AG10803 (cell line): Measurements from ENCODE around the gene GPBP1.
A peak's percentile ranks its signal among the peaks of the same experiment; 100 is the strongest.

Source experiments
- DNase-seq: peaks from one replicate; pipeline ENCODE4 v3.0.0; 2010; ENCODE audit warnings: low read depth
- H3K4me3 ChIP-seq: 2 replicates; pipeline ENCODE4 v1.5.1; 2011; ENCODE audit warnings: mild to moderate bottlenecking, low read length, control low read depth
- CTCF ChIP-seq: conservative IDR thresholded peaks from 2 replicates; pipeline ENCODE4 v1.5.1; 2011; ENCODE audit warnings: mild to moderate bottlenecking, low read length, control low read depth, inconsistent platforms

Gene GPBP1

GRCh38 chr5:57202811-57203210 is 29.0 kb downstream of the GPBP1 start:
- no peak for TF ChIP-seq CTCF
- H3K4me3 ChIP-seq: no peak overlapping the region
- DNase-seq: no peak

- no peak overlapping the region for H3K4me3 ChIP-seq
- no peak for TF ChIP-seq CTCF
- DNase-seq: no peak
Observed at GRCh38 chr5:57207007-57207653, 33.3 kb downstream of the GPBP1 start.

- DNase-seq: no peak
- no peak overlapping the region for H3K4me3 ChIP-seq
- TF ChIP-seq CTCF: no peak
Observed at GRCh38 chr5:57207681-57208080, 33.8 kb downstream of the GPBP1 start.

GRCh38 chr5:57209316-57210040 is 35.6 kb downstream of the GPBP1 start:
- TF ChIP-seq CTCF: no peak
- DNase-seq: peak; percentile 42
- H3K4me3 ChIP-seq: no peak overlapping the region

- H3K4me3 ChIP-seq: no peak overlapping the region
- no peak for TF ChIP-seq CTCF
- DNase-seq: no peak
Observed at GRCh38 chr5:57210633-57211032, 36.8 kb downstream of the GPBP1 start.

GRCh38 chr5:57211039-57211438 is 37.2 kb downstream of the GPBP1 start:
- no peak for DNase-seq
- H3K4me3 ChIP-seq: no peak overlapping the region
- TF ChIP-seq CTCF: no peak

GRCh38 chr5:57215629-57216195 is 41.9 kb downstream of the GPBP1 start:
- no peak for TF ChIP-seq CTCF
- H3K4me3 ChIP-seq: no peak overlapping the region
- no peak for DNase-seq
